K562 (cell line): Measurements from ENCODE around the gene RNF123. TPM values are rescaled to one million over a fixed set of nuclear protein-coding genes. Genes with fewer than 3 reads are reported as not detected.

ENCODE experiments used
- ERF ChIP-seq: fragments of 450-650 bp; formaldehyde crosslinking; IDR thresholded peaks from 2 replicates; pipeline ENCODE4 v1.4.0; 2020; ENCODE audit warnings: mild to moderate bottlenecking, mixed read lengths
- FOXJ2 ChIP-seq: fragments of 200-800 bp; sonication (Bioruptor generic); IDR thresholded peaks from 2 replicates; pipeline ENCODE4 v1.6.1; 2016; ENCODE audit warnings: missing genetic modification characterization, missing compliant biosample characterization
- ZFP30 ChIP-seq: fragments of 250-450 bp; sonication (Bioruptor Pico); IDR thresholded peaks from 2 replicates; pipeline ENCODE4 v1.8.0; 2022; ENCODE audit warnings: moderate library complexity, mild to moderate bottlenecking, inconsistent platforms, borderline replicate concordance
- polyA plus RNA-seq, 8 experiments: library from polyadenylated mRNA; depleted of rRNA in 4 of 8; stranded (reverse) in 5 of 8; unstranded in 3 of 8; fragments of >200 nt; fragmentation: Nextera tagmentation in 2 of 8; fragmentation: Illumina TruSeq in 1 of 8; extraction: Ambion mirVana in 2 of 8; extraction: Trizol in 1 of 8; gene quantifications; 2 replicates each; pipeline versions ENCODE4 v1.2.1 to v1.2.3, GENCODE V29; 2011 to 2014; ENCODE audit warnings: inconsistent platforms in 1 of 8, missing spikeins in 1 of 8
- total RNA-seq, 7 experiments: library from RNA; depleted of rRNA in 6 of 7; stranded (reverse); fragments of >200 nt in 6 of 7; fragmentation: Illumina TruSeq in 2 of 7; extraction: Trizol in 2 of 7; gene quantifications; 2 replicates each; pipeline versions ENCODE4 v1.2.1 to v1.2.3, GENCODE V29; 2011 to 2021; ENCODE audit warnings: low replicate concordance in 1 of 7
- TF ChIP-seq, protein P1 (sequence below): fragments of 450-650 bp; IDR thresholded peaks from 2 replicates; pipeline ENCODE4 v1.6.1; 2016; ENCODE audit warnings: mild to moderate bottlenecking, moderate library complexity
- TF ChIP-seq, protein P2 (sequence below): sonication (generic); formaldehyde crosslinking; IDR thresholded peaks from 2 replicates; pipeline ENCODE4 v1.8.0; 2022; ENCODE audit warnings: mild to moderate bottlenecking, low read depth, missing genetic modification reagents
- TF ChIP-seq, protein P3 (sequence below): fragments of 450-650 bp; IDR thresholded peaks from 2 replicates; pipeline ENCODE4 v1.6.1; 2016; ENCODE audit warnings: low read depth

RNF123 gene
- total and polyA plus RNA-seq, 9 of the 15 experiments (the other 6 are each of a cell fraction or from before 2014, with no cell fraction given): 8.7 to 53.1 (median 17.5) TPM

DNA sequence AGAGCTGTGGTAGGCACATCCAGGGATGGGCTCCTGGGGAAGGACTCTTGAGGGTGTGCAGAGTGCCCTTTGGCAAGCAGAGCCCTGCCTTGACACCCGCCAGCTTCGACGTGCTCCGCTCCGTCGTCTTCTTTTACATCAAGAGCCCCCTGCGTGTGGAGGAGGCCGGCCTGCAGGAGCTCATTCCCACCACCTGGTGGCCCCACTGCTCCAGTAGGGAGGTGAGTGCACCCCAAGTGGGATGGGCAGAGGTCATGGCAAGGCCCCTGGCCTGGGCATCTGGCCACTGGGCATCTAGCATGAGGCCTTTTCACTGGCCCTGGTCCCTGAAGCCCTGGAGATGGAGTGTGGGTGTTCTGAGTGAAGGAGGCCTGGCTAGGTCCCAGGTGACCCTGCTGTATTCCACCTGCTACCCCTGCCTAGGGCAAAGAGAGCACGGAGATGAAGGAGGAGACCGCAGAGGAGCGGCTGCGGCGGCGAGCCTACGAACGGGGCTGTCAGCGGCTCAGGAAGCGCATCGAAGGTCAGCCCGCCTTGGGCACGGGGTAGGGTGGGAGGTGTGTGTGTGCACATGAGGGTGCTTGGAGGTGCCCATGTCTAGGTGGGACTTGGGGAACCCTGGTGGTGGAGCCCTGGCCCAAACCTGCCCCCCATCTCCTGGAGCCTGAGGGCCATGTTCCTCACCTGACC lies 12.2 kb downstream of the RNF123 start (continued):
- TF ChIP-seq, protein P1, sequence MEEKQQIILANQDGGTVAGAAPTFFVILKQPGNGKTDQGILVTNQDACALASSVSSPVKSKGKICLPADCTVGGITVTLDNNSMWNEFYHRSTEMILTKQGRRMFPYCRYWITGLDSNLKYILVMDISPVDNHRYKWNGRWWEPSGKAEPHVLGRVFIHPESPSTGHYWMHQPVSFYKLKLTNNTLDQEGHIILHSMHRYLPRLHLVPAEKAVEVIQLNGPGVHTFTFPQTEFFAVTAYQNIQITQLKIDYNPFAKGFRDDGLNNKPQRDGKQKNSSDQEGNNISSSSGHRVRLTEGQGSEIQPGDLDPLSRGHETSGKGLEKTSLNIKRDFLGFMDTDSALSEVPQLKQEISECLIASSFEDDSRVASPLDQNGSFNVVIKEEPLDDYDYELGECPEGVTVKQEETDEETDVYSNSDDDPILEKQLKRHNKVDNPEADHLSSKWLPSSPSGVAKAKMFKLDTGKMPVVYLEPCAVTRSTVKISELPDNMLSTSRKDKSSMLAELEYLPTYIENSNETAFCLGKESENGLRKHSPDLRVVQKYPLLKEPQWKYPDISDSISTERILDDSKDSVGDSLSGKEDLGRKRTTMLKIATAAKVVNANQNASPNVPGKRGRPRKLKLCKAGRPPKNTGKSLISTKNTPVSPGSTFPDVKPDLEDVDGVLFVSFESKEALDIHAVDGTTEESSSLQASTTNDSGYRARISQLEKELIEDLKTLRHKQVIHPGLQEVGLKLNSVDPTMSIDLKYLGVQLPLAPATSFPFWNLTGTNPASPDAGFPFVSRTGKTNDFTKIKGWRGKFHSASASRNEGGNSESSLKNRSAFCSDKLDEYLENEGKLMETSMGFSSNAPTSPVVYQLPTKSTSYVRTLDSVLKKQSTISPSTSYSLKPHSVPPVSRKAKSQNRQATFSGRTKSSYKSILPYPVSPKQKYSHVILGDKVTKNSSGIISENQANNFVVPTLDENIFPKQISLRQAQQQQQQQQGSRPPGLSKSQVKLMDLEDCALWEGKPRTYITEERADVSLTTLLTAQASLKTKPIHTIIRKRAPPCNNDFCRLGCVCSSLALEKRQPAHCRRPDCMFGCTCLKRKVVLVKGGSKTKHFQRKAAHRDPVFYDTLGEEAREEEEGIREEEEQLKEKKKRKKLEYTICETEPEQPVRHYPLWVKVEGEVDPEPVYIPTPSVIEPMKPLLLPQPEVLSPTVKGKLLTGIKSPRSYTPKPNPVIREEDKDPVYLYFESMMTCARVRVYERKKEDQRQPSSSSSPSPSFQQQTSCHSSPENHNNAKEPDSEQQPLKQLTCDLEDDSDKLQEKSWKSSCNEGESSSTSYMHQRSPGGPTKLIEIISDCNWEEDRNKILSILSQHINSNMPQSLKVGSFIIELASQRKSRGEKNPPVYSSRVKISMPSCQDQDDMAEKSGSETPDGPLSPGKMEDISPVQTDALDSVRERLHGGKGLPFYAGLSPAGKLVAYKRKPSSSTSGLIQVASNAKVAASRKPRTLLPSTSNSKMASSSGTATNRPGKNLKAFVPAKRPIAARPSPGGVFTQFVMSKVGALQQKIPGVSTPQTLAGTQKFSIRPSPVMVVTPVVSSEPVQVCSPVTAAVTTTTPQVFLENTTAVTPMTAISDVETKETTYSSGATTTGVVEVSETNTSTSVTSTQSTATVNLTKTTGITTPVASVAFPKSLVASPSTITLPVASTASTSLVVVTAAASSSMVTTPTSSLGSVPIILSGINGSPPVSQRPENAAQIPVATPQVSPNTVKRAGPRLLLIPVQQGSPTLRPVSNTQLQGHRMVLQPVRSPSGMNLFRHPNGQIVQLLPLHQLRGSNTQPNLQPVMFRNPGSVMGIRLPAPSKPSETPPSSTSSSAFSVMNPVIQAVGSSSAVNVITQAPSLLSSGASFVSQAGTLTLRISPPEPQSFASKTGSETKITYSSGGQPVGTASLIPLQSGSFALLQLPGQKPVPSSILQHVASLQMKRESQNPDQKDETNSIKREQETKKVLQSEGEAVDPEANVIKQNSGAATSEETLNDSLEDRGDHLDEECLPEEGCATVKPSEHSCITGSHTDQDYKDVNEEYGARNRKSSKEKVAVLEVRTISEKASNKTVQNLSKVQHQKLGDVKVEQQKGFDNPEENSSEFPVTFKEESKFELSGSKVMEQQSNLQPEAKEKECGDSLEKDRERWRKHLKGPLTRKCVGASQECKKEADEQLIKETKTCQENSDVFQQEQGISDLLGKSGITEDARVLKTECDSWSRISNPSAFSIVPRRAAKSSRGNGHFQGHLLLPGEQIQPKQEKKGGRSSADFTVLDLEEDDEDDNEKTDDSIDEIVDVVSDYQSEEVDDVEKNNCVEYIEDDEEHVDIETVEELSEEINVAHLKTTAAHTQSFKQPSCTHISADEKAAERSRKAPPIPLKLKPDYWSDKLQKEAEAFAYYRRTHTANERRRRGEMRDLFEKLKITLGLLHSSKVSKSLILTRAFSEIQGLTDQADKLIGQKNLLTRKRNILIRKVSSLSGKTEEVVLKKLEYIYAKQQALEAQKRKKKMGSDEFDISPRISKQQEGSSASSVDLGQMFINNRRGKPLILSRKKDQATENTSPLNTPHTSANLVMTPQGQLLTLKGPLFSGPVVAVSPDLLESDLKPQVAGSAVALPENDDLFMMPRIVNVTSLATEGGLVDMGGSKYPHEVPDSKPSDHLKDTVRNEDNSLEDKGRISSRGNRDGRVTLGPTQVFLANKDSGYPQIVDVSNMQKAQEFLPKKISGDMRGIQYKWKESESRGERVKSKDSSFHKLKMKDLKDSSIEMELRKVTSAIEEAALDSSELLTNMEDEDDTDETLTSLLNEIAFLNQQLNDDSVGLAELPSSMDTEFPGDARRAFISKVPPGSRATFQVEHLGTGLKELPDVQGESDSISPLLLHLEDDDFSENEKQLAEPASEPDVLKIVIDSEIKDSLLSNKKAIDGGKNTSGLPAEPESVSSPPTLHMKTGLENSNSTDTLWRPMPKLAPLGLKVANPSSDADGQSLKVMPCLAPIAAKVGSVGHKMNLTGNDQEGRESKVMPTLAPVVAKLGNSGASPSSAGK: no peak
- TF ChIP-seq, protein P2, sequence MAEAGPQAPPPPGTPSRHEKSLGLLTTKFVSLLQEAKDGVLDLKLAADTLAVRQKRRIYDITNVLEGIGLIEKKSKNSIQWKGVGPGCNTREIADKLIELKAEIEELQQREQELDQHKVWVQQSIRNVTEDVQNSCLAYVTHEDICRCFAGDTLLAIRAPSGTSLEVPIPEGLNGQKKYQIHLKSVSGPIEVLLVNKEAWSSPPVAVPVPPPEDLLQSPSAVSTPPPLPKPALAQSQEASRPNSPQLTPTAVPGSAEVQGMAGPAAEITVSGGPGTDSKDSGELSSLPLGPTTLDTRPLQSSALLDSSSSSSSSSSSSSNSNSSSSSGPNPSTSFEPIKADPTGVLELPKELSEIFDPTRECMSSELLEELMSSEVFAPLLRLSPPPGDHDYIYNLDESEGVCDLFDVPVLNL (CRISPR knock-in tag): no peak
- TF ChIP-seq ERF (CRISPR knock-in tag) (no peak), FOXJ2 (tag) (no peak), ZFP30 (CRISPR knock-in tag) (no peak)
- TF ChIP-seq, protein P3, sequence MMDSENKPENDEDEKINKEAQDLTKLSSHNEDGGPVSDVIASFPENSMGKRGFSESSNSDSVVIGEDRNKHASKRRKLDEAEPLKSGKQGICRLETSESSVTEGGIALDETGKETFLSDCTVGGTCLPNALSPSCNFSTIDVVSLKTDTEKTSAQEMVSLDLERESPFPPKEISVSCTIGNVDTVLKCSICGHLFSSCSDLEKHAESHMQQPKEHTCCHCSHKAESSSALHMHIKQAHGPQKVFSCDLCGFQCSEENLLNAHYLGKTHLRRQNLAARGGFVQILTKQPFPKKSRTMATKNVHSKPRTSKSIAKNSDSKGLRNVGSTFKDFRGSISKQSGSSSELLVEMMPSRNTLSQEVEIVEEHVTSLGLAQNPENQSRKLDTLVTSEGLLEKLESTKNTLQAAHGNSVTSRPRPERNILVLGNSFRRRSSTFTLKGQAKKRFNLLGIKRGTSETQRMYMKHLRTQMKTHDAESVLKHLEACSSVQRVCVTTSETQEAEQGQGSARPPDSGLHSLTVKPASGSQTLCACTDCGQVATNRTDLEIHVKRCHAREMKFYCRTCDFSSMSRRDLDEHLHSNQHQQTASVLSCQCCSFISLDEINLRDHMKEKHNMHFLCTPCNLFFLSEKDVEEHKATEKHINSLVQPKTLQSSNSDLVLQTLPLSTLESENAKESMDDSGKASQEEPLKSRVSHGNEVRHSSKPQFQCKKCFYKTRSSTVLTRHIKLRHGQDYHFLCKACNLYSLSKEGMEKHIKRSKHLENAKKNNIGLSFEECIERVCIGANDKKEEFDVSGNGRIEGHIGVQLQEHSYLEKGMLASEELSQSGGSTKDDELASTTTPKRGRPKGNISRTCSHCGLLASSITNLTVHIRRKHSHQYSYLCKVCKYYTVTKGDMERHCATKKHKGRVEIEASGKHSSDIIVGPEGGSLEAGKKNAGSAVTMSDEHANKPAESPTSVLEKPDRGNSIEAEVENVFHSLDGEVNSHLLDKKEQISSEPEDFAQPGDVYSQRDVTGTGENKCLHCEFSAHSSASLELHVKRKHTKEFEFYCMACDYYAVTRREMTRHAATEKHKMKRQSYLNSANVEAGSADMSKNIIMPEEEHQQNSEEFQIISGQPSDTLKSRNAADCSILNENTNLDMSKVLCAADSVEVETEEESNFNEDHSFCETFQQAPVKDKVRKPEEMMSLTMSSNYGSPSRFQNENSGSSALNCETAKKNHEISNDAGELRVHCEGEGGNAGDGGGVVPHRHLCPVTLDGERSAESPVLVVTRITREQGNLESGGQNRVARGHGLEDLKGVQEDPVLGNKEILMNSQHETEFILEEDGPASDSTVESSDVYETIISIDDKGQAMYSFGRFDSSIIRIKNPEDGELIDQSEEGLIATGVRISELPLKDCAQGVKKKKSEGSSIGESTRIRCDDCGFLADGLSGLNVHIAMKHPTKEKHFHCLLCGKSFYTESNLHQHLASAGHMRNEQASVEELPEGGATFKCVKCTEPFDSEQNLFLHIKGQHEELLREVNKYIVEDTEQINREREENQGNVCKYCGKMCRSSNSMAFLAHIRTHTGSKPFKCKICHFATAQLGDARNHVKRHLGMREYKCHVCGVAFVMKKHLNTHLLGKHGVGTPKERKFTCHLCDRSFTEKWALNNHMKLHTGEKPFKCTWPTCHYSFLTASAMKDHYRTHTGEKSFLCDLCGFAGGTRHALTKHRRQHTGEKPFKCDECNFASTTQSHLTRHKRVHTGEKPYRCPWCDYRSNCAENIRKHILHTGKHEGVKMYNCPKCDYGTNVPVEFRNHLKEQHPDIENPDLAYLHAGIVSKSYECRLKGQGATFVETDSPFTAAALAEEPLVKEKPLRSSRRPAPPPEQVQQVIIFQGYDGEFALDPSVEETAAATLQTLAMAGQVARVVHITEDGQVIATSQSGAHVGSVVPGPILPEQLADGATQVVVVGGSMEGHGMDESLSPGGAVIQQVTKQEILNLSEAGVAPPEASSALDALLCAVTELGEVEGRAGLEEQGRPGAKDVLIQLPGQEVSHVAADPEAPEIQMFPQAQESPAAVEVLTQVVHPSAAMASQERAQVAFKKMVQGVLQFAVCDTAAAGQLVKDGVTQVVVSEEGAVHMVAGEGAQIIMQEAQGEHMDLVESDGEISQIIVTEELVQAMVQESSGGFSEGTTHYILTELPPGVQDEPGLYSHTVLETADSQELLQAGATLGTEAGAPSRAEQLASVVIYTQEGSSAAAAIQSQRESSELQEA: no peak
